Cardiac septum (tissue), 1 donor: Measurements from ENCODE around the gene SLC25A39. TPM values are rescaled to one million over a fixed set of nuclear protein-coding genes. Genes with fewer than 3 reads are reported as not detected.
"Not testable (repeated sequence)": the region's sequence is repeated elsewhere in the genome, so short reads cannot be mapped to it uniquely, and the experiment has no call there.

Experiments used
- DNase-seq: peaks from one replicate; pipeline ENCODE4 v3.0.0-alpha.2; 2020; ENCODE audit warnings: low spot score
- intact Hi-C: fragments of 100-400 bp; cut with DNase I; formaldehyde crosslinking; loops from one replicate; pipeline ENCODE4 v1.14.0; 2022
- long read RNA-seq: library from polyadenylated mRNA; unstranded; transcript quantifications from one replicate; pipeline ENCODE4 v2.0.0, GENCODE V29; 2021
- total RNA-seq: library from RNA; stranded (reverse); fragmentation: NEBNext Ultra II Directional; extraction: Animal tissue kit (Norgen Biotek cat#: 25700); gene quantifications from one replicate; pipeline ENCODE4 v1.2.1, GENCODE V29; 2021
- donor health status: DM: no; HTN: no; CAD: no.

SLC25A39 gene
- 53.4 TPM for total RNA-seq
- long read RNA-seq, transcript SLC25A39-201 (12 exons, 1,607 nt) = major isoform, 84 of 141 reads
- long read RNA-seq, transcript SLC25A39-202 (12 exons, 1,565 nt) = minor isoform, 8 of 141 reads
- long read RNA-seq, partial matches to known transcripts = 27 of 141 reads
- long read RNA-seq, other reads (novel, unspliced or antisense) = 16 of 141 reads

GRCh38 chr17:44324571-44325275, at the start of gene SLC25A39:
SLC25A39 (minus strand) TSS chr17:44324823; CDS start chr17:44323562, 1,261 bp downstream.
- DNase-seq = peak; percentile 99
- intact Hi-C loops = loop anchor here (2.0 kb wide), 2 partner anchors 20 to 182 kb away; partner anchors contain the start of gene GRN

GRCh38 chr17:44372036-44372435, 47.4 kb upstream of the SLC25A39 start:
- DNase-seq = no peak
- intact Hi-C loops = no loop called here

- intact Hi-C loops = not testable (repeated sequence)
Measured at GRCh38 chr17:44369414-44370023, 44.9 kb upstream of the SLC25A39 start.

GRCh38 chr17:44368391-44369243, 44.0 kb upstream of the SLC25A39 start:
- DNase-seq, intact Hi-C loops: not testable (repeated sequence)

More at GRCh38 chr17:44369414-44370023, 44.9 kb upstream of the SLC25A39 start:
- DNase-seq = not testable (repeated sequence)

- intact Hi-C loops = no loop called here
- DNase-seq = no peak
Measured at GRCh38 chr17:44367231-44367979, 42.8 kb upstream of the SLC25A39 start.

- DNase-seq, intact Hi-C loops: not testable (repeated sequence)
Measured at GRCh38 chr17:44365051-44365450, 40.4 kb upstream of the SLC25A39 start.

GRCh38 chr17:44363613-44364159, 39.1 kb upstream of the SLC25A39 start, which contains the start of gene FAM171A2:
FAM171A2 (minus strand) TSS chr17:44363853; CDS start chr17:44363714, 139 bp downstream.
- peak; percentile 84 for DNase-seq

GRCh38 chr17:44362949-44363612, 38.5 kb upstream of the SLC25A39 start:
- intact Hi-C loops = no loop called here
- no peak for DNase-seq

More at GRCh38 chr17:44363613-44364159, 39.1 kb upstream of the SLC25A39 start, which contains the start of gene FAM171A2:
- intact Hi-C loops = no loop called here

- DNase-seq = no peak
- intact Hi-C loops = no loop called here
Measured at GRCh38 chr17:44362459-44362948, 37.9 kb upstream of the SLC25A39 start.

GRCh38 chr17:44361292-44362260, 37.0 kb upstream of the SLC25A39 start:
- intact Hi-C loops = no loop called here
- no peak for DNase-seq

GRCh38 chr17:44360826-44361225, 36.2 kb upstream of the SLC25A39 start:
- DNase-seq = no peak
- intact Hi-C loops = no loop called here

- intact Hi-C loops = no loop called here
- no peak for DNase-seq
Measured at GRCh38 chr17:44360144-44360533, 35.5 kb upstream of the SLC25A39 start.

GRCh38 chr17:44359458-44360143, 35.0 kb upstream of the SLC25A39 start:
- intact Hi-C loops = no loop called here
- DNase-seq = no peak

- DNase-seq = no peak
- intact Hi-C loops = no loop called here
Measured at GRCh38 chr17:44359006-44359405, 34.4 kb upstream of the SLC25A39 start.

GRCh38 chr17:44358066-44358465, 33.4 kb upstream of the SLC25A39 start:
- no peak for DNase-seq
- intact Hi-C loops = no loop called here

GRCh38 chr17:44356241-44356640, 31.6 kb upstream of the SLC25A39 start:
- DNase-seq = no peak
- intact Hi-C loops = no loop called here
